Gastroesophageal sphincter (tissue), 3 donors: ENCODE data around the gene GABBR2.

Source experiments
- POLR2A ChIP-seq, 2 donors: fragments of 450-650 bp; IDR thresholded peaks; one replicate each; pipeline ENCODE4 v1.6.1; 2017; ENCODE audit warnings: antibody characterized with exemption in 2 of 2, mild to moderate bottlenecking in 2 of 2, moderate library complexity in 1 of 2
- TF ChIP-seq, protein P1 (sequence below), 4 experiments: fragments of 200-600 bp in 2 of 4; fragments of 450-650 bp in 2 of 4; sonication (generic) in 1 of 4; IDR thresholded peaks; one replicate each; pipeline ENCODE4 v1.5.1; 2017 to 2019; ENCODE audit warnings: antibody characterized with exemption in 4 of 4, mild to moderate bottlenecking in 2 of 4, moderate library complexity in 2 of 4

DNA sequence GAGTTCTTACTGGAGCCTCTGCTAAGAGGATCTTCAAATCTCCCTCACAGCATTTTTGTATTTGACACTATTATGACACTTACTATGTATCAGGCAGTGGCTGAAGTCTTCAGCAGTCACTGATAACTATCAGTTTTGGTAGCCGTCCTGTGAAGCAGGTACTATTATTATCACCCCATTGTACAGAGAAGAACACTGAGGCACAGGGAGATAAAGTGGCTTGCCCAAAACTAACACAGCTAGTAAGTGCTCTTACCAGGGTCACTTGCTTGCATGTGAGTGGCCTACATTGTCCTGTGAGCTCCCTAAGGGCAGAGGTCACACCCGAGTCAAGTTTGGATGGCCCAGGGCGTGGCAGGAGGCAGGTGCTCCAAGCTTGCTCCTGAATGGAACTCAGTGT is 16.8 kb downstream of the GABBR2 start:
- TF ChIP-seq POLR2A (IDR thresholded peaks at IDR 0.05), result no peak
- TF ChIP-seq, protein P1, sequence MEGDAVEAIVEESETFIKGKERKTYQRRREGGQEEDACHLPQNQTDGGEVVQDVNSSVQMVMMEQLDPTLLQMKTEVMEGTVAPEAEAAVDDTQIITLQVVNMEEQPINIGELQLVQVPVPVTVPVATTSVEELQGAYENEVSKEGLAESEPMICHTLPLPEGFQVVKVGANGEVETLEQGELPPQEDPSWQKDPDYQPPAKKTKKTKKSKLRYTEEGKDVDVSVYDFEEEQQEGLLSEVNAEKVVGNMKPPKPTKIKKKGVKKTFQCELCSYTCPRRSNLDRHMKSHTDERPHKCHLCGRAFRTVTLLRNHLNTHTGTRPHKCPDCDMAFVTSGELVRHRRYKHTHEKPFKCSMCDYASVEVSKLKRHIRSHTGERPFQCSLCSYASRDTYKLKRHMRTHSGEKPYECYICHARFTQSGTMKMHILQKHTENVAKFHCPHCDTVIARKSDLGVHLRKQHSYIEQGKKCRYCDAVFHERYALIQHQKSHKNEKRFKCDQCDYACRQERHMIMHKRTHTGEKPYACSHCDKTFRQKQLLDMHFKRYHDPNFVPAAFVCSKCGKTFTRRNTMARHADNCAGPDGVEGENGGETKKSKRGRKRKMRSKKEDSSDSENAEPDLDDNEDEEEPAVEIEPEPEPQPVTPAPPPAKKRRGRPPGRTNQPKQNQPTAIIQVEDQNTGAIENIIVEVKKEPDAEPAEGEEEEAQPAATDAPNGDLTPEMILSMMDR (IDR thresholded peaks at IDR 0.05), result no peak
